GM18511 (cell line): ENCODE data around the gene PRPF38A.

Experiments
- ATAC-seq: cut with Tn5 transposase; IDR thresholded peaks from one replicate; pipeline ENCODE4 v1.9.1; 2021; ENCODE audit warnings: mild to moderate bottlenecking, moderate library complexity; ENCODE audit not compliant: unreplicated experiment

PRPF38A gene

DNA sequence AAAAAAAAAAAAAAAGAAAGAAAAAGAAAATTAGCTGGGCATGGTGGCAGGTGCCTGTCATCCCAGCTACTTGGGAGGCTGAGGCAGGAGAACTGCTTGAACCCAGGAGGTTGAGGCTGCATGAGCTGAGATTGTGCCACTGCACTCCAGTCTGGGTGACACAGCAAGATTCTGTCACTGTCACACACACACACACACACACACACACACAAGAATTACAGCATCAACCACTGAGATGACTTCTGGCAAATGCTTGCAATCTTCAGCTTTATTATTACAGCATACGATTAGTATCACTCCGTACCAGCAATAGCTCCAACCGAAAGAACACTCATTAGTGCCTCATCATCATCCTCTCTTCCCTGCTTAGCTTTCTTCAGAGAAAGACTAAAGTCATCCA is 4.8 kb upstream of the PRPF38A start:
- no peak for ATAC-seq

DNA sequence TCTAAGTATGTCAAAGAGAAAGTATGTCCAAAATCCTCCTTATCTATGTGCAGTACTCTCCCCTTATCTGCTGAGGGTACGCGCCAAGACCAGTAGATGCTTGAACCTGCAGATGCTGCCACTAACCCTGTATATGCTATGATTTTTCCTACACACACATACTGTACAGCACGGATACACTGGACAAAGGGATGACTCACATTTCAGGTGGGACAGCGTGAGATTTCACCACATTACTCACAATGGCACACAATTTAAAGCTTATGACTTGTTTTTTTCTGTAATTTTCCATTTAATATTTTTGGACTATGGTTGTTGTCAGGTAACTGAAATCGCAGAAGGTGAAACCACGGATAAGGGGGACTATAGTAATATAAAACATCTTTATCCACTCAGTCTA is 4.3 kb upstream of the PRPF38A start:
- no peak for ATAC-seq

DNA sequence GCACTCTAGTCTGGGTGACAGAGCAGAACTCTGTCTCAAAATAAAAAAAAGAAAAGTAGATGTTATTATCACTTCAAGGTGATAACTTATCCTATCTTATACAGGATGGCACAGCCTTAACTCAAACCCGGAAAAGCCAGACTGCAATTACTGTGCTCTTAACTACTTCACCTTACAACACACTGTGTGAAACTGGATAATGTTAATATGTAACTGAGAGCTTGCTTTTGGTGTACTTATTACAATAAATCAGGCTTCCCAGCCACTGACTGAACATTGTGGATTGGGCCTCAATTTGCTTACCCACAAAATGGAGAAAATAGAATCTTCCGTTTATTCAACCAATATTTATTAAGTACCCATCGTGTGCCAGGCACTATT is 1.6 kb upstream of the PRPF38A start:
- ATAC-seq: no peak

DNA sequence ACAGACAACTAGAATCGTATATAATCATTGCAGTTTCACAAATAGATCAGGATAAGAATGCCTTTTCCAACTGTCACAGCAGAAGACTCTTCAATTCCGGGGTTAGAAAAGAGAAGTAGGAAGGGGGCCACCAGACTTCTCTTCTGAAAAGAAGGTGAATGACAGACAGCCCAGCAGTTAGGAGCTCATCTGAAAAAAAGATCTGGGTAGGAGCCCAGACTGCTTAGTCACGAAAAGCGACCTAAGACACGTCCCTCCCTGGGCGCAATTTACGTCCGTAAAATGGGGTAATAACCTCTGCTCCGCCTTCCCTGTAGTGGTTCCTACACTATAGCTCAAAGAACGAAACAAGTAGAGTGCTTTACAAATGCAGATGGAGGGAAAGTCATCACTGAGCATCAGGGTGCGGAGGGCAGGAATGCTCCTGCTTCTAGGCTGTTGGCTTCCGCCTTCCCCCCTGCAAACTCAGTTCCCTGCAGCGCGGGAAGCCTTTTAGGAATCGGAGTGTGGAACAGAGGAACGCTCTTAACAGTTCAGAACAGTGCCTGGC is 761 bp upstream of the PRPF38A start:
- peak; percentile 41 for ATAC-seq

DNA sequence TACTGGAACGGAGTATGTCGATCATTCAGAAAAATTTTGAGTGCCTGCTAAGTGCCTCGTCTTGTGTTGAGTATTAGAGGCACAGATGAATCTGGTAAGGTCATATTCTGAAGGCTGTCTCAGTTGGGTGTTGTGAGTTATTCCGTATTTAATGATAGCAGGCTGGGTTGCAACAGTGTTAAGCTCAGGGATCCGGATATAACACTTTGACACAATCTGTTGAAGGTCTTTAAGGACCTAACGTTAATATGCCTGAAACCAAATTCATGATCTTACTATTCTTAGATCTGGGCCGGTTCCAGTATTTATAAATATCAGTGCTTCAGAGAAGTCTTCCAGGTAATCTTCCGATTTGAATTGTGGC is 555 bp downstream of the PRPF38A start:
- no peak for ATAC-seq

DNA sequence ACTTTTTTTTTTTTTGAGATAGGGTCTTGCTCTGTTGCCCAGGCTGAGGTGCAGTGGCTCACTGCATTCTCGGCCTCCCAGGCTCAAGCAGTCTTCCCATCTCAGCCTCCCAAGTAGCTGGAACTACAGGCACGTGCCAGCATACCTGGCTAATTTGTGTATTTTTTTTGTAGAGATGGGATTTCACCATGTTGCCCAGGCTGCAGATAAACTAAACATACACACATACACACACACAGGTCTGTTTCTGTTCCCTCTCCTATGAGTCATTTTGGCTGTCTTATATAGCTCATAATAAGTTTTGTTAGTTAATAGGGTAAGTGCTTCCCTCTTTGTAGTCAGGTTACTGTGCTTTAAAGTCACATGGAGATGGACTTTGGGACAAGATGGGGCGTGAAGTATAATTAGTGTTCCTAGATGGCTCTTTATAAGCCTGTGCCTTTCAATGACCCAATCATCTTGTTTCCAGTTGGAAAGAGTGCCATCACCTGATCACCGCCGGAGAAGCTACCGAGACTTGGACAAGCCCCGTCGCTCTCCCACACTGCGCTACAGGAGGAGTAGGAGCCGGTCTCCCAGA is 9.1 kb downstream of the PRPF38A start:
- ATAC-seq: no peak

DNA sequence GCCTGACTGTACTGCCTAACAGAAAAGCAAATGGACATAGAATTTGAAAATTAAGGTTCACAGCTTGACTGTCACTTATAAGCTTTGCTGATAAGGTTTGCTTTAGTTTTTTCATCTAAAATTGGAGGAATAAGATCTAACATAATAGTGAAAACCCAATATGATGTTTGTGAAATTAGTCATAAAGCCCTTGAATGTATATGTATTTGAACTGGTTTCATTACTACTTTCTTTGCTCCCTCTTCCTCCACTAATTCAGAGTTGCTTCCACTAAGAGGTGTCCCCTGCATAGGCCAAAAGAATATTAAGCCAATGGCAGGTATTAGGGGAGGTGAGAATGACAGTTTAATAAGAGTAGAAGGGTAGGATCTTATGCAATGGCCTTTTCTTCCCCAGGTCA is 10.5 kb downstream of the PRPF38A start:
- ATAC-seq: no peak

DNA sequence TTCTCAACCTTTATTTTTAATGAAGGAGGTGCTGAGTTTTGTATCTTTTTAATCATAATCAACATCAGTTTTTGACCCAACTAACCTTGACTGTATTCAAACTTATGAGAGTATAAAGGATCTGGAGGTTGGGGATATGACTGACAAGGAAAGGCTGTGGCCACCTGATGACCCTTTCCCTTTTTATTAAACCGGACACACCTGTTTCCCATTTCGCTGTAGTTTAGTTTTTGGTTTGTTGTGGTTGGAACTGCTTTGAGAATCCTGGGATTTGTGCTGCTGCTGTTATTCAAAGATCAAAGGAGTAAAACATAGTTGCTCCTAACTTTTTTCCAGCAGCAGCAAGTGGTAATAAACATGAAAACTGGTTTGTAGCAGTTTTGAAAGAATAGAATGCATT is 12.4 kb downstream of the PRPF38A start:
- no peak for ATAC-seq

DNA sequence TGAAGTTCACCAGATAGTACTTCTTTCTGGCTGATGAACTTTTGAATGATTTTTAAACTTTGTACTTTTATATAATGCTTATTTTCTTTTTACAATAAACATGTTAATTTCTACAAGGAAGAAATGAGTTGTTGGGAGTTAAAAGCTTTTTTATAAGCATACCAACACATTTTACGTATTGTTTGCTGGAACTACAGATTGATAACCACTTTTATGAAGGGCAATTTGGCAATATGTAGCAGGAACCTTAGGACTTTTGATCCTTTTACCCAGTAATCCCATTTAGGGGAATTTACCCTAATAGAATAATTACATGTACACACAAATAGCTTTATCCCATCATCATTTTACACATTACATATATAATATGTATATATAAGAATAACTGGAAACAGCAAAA is 16.3 kb downstream of the PRPF38A start:
- ATAC-seq: no peak

DNA sequence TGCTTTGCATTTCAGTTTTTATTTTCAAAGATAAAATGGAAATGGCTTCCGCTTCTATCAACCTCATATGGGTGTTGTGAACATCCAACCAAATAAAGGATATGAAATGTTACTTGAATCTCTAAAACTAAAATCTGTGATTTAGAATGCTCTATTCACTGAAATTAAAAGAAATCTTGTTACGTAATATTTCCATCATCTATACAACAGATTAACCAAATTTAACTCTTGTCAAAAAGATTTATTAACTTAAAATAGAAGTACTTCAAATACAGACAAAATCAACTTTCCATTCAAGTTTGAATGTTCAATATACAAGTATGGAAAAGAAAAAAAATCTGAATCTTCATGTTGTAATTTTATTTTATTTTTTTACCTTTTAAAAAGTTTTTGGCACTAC is 18.7 kb downstream of the PRPF38A start:
- no peak for ATAC-seq

DNA sequence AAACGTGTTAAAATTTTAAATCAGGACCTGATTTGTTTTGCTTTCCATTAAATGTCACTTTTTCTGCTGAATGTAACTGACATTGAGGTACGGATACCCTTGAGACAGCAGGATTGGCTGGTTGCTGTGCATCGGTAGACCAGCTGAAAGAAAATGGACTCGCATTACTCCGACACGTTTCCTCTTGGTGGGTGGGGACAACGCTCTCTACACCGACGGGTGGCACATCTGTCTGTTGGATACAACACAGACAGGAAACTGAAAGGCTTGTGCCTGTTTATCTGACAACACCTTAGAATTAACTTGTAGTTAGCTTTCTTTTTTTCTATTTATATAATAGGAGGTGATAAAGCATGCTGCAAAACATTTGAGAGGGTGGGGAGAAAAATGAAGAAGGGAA is 19.4 kb downstream of the PRPF38A start:
- no peak for ATAC-seq

DNA sequence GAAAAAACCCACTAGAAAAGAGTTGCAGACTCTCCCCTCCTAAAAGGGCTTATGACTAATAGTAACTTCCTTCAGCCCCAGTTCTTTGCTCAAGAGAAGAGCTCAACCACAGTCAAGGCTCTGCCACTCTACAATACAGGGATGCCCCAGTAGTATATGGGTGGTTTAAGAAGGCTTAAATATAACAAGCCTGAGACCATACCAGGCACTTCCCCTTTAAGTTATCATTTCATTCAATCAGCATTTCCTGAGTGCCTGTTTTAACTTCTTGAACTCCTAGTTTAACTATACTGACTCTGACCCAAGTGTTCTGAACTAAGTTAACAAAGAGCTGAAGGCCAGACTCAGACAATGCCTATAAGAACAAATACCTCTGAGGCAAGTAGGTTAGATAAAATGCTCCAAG is 19.8 kb downstream of the PRPF38A start:
- ATAC-seq: no peak

DNA sequence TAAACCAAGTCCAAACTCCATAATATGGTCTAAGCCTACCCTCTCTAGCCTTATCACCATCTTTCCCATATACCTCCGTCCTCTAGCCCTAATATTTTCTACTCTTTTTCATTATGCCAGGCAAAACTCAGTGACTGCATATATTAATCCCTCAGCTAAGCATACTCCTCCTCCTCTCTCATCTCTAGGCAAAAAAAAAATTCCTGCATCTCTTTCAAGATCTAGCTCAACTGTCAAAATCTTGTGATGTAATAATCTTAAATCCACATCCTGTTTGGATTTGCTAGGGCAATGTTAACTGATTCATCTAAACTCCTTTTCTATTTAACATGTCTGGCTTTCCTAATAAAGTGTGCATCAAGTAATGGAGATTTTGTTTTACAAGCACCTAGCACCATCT is 20.4 kb downstream of the PRPF38A start:
- no peak for ATAC-seq

DNA sequence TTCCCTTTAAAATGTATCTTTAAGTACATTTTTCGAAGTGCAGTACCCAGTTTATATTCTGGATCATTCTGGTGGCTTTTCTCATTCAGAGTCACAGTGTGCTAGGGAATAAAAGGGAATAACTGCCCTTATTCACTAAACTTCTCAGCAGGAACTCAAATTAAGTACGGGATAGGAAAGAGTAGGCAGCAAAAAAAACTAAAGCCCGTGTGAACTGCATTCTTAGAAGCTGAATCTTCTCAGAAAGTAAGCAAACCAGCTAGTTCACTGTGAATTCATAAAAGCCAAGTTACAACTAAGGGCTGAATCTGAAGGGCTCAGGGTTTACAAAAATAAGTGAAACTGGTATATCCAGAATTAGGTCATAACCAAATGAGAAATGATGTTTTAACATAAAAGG is 22.0 kb downstream of the PRPF38A start:
- ATAC-seq: no peak

DNA sequence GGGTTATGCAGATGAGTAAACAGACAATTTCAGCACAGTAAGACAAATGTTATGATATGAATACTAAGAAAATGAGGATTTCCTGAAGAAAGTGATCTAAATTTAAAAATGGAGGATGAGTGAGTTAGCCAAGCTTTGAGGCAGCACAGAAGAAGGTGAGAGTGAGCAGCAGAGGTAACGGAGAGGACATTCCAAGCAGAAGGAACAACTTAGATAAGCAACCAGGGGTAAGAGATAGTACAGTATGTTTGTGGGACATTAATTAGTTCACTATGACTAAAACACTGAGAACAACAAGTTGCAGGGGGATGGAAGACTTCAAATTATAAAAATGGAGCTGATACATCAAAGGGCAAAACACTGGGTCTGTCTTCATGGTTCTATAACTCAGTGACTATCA is 22.8 kb downstream of the PRPF38A start:
- no peak for ATAC-seq

DNA sequence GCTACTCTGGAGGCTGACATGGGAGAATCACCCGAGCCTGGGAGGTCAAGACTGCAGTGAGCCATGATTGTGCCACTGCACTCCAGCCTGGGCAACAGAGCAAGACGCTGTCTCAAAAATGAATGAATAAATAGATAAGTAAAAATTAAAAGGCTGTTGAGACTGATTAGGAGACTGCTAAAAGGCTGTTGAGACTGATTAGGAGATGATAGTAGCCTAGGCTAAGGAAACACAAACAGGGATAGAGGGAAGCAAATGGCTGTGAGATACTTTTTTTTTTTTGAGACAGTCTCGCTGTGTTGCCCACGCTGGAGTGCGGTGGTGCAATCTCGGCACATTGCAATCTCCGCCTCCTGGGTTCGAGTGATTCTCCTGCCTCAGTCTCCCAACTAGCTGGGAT is 28.4 kb downstream of the PRPF38A start:
- ATAC-seq: no peak

DNA sequence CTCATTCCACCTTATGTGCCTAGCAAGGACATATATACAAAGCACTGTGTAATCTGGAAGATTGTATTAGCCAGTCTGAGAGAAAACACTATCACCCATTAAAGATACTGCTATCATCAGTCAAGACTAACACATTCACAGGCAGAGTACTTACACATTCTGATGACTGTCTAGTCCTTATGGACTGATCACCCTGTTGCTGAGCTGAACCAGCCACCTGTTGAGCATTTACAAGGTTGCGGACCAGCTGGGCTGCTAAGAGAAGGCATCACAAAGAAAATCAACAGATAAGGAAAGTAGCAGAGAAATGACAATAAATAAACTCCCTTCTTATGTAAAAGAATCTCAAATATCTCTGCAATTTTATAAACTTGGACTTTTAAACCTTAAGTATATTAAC is 30.8 kb downstream of the PRPF38A start:
- ATAC-seq: no peak

DNA sequence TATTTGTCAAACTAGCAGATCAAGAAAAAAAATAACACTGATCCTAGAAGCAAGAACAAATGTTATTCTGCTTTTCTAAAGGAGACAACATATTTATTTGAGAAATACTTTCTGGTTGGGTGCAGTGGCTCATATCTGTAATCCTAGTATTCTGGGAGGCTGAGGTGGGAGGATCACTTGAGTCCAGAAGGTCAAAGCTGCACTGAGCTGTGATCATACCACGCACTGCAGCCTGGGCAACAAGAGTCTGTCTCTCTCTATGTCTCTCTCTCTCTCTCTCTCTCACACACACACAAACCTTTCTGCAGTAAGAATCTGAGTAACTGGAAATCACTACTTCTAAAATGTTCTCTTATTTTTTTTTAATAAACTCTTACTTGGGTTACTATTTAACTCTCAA is 31.2 kb downstream of the PRPF38A start:
- ATAC-seq: no peak

DNA sequence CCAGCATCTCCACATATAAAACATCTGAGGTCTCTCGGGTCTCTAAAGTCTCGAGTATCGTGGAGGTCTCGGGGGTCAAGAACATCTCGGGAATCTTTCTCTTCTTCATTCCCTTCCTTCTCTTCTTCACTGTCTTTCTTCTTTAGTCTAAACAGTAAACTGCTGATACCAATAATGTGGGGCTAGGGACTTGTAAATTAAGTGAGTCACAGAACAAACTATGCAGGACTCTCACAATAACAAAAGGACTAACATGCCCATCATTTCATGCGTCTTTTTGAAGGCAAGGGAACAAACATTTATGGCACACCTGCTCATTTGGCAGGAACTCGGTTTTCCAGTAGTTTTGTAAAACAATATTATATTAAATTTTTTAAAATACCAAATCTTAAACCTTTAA is 32.4 kb downstream of the PRPF38A start:
- ATAC-seq: no peak

DNA sequence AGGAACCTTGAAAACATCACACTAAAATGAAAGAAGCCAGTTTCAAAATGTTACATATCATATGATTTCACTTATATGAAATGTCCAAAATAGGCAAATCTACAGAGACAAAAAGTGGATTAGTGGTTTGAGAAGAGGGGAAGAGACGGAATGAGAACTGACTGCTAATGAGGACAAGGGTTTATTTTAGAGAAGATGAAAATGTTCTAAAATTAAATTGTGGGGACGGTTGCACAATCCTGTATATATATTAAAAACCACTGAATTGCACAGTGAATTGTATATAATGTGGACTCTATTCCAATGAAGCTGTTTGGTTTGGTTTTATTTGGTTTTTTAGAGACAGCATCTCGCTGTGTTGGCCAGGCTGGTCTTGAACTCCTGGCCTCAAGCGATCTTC is 35.6 kb downstream of the PRPF38A start:
- ATAC-seq: no peak

DNA sequence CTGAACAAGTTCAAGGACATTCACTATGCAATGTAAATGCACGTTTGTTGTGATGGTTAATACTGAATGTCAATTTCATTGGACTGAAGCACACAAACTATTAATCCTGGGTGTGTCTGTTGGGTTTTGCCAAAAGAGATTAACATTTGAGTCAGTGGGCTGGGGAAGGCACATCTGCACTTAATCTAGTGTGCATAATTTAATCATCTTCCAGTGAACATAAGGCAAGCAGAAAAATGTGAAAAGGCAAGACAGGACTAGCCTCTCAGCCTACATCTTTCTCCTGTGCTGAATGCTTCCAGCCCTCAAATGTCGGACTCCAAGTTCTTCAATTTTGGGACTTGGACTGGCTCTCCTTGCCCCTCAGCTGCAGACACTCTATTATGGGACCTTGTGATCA is 40.1 kb downstream of the PRPF38A start:
- no peak for ATAC-seq

DNA sequence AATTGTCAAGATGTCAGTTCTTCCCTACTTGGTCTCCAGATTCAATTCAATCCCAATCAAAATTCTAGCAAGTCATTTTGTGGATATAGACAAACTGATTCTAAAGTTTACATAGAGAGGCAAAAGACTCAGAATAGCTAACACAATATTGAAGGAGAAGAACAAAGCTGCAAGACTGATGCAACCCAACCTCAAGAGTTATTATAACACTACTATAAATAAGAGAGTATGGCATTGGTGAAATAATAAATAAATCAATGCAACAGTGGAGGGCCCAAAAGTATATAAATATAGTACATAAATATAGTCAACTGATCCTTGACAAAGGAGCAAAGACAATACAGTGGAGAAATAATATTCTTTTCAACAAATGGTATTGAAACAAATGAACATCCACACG is 49.7 kb downstream of the PRPF38A start:
- no peak for ATAC-seq

DNA sequence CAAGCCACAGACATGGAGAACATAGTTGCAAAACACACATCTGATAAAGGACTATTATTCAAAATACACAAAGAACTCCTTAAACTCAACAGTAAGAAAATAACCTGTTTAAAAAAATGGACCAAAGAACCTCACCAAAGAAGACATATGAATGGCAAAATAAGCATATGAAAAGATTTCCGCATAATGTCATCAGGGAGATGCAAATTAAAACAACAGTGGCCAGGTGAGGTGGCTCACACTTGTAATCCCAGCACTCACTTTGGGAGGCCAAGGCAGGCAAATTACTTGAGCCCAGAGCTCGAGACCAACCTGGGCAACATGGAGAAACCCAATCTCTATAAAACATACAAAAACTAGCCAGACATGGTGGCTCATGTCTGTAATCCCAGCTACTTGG is 50.4 kb downstream of the PRPF38A start:
- ATAC-seq: no peak

DNA sequence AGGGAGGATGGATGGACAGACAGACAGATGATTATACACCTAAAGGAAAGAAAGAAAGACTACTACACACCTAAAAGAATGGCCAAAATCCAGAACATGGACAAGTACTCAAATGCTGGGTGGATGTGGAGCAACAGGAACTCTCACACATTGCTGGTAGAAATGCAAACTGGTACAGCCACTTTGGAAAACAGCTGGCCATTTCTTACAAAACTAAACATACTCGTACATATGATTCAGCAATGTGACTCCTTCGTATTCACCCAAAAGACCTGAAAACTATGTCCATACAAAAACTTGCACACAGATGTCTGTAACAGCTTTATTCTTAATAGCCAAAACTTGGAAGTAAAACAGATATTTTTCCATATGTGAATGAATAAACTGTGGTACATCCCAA is 51.3 kb downstream of the PRPF38A start:
- ATAC-seq: no peak
